GM12878 (cell line): Measurements from ENCODE around the gene SLC45A1. TPM values are rescaled to one million over a fixed set of nuclear protein-coding genes. Genes with fewer than 3 reads are reported as not detected.

Experiments
- ATAC-seq: fragments of 200-7000 bp; cut with Tn5 transposase; 3 replicates; pipeline ENCODE4 v1.9.1; 2020; ENCODE audit warnings: mild to moderate bottlenecking, moderate library complexity
- BruUV-seq: library from RNA; stranded (reverse); fragments of 400-500 nt; replicated peaks from 2 replicates; lab custom pipeline; 2021; lab: Mats Ljungman, UMichigan
- CTCF ChIA-PET: fragments of 300-600 bp; sonication (Branson Sonifier 250); formaldehyde crosslinking; extraction: SDS; loops from one replicate; lab custom pipeline; 2021; ENCODE audit warnings: inconsistent platforms; lab: Yijun Ruan, JAX
- POLR2A ChIA-PET: fragments of 350-600 bp; formaldehyde crosslinking; extraction: SDS; loops from one replicate; lab custom pipeline; 2021; ENCODE audit warnings: inconsistent platforms; lab: Charles Lee
- RAD21 ChIA-PET: fragments of 300-600 bp; sonication (Branson Sonifier 250); formaldehyde crosslinking; loops from one replicate; lab custom pipeline; 2023; ENCODE audit warnings: antibody characterized with exemption; ENCODE audit not compliant: unreplicated experiment; lab: Charles Lee
- SMC1A ChIA-PET: fragments of 300-600 bp; sonication (Branson Sonifier 250); formaldehyde crosslinking; loops from one replicate; lab custom pipeline; 2023; ENCODE audit not compliant: unreplicated experiment, uncharacterized antibody; lab: Charles Lee
- DNase-seq: peaks from one replicate; pipeline ENCODE4 v3.0.0-alpha.2; 2011; ENCODE audit warnings: low read depth, low spot score
- FAIRE-seq: peaks from 3 replicates; lab custom pipeline; 2011; peaks lifted over from hg19 to GRCh38; lab: Jason Lieb, UNC
- H2AFZ ChIP-seq: 2 replicates; pipeline ENCODE4 v1.6.0; 2011; ENCODE audit warnings: low read depth, low read length, control low read depth; ENCODE audit not compliant: control insufficient read depth
- H3K27ac ChIP-seq: 2 replicates; pipeline ENCODE4 v1.5.1; 2011; ENCODE audit warnings: control low read depth; ENCODE audit not compliant: control insufficient read depth, insufficient read depth
- H3K27me3 ChIP-seq, 2 experiments: replicated peaks in 1 of 2; 2 replicates each; pipeline versions ENCODE4 v1.6.0 to v1.6.1; 2011; ENCODE audit warnings: low read length in 1 of 2; ENCODE audit not compliant: control insufficient read depth in 2 of 2, insufficient read depth in 2 of 2
- H3K36me3 ChIP-seq, 2 experiments: 2 replicates each; pipeline ENCODE4 v1.5.1; 2011; ENCODE audit warnings: low read length in 1 of 2; ENCODE audit not compliant: control insufficient read depth in 2 of 2, insufficient read depth in 2 of 2
- H3K4me1 ChIP-seq: 2 replicates; pipeline ENCODE4 v1.6.1; 2011; ENCODE audit warnings: mild to moderate bottlenecking, low read length, moderate library complexity, mixed read lengths; ENCODE audit not compliant: control insufficient read depth, insufficient read depth
- H3K4me2 ChIP-seq: 2 replicates; pipeline ENCODE4 v1.6.0; 2011; ENCODE audit warnings: control low read depth; ENCODE audit not compliant: control insufficient read depth, insufficient read depth
- H3K4me3 ChIP-seq: fragments of 200-600 bp; sonication (generic); 2 replicates; pipeline ENCODE4 v1.5.1; 2016
- H3K79me2 ChIP-seq: 2 replicates; pipeline ENCODE4 v1.6.0; 2011; ENCODE audit warnings: low read length; ENCODE audit not compliant: control insufficient read depth, insufficient read depth
- H3K9ac ChIP-seq: 2 replicates; pipeline ENCODE4 v1.8.0; 2011; ENCODE audit warnings: low read length, control low read depth, mixed read lengths; ENCODE audit not compliant: control insufficient read depth, insufficient read depth
- H3K9me3 ChIP-seq: replicated peaks from 3 replicates; pipeline ENCODE4 v1.5.1; 2011; ENCODE audit warnings: mild to moderate bottlenecking, low read length; ENCODE audit not compliant: control insufficient read depth, insufficient read depth
- H4K20me1 ChIP-seq: 2 replicates; pipeline ENCODE4 v1.6.0; 2011; ENCODE audit not compliant: control insufficient read depth, insufficient read depth
- BHLHE40 ChIP-seq, 2 experiments: fragments of 450-650 bp in 1 of 2; IDR thresholded peaks; 2 replicates each; pipeline ENCODE4 v1.6.1; 2011 to 2017; ENCODE audit warnings: low read depth in 2 of 2, borderline replicate concordance in 1 of 2, improper control_type of control experiment in 1 of 2, low read length in 1 of 2, mild to moderate bottlenecking in 1 of 2
- CHD1 ChIP-seq: IDR thresholded peaks from 2 replicates; pipeline ENCODE4 v1.6.1; 2012; ENCODE audit warnings: low read depth, low read length, improper control_type of control experiment
- CREM ChIP-seq: IDR thresholded peaks from 2 replicates; pipeline ENCODE4 v1.6.1; 2014; ENCODE audit warnings: antibody characterized with exemption, low read depth
- EGR1 ChIP-seq, 2 experiments: IDR thresholded peaks; 1 replicate in 1 of 2; 2 replicates in 1 of 2; pipeline ENCODE4 v1.6.1; 2011 to 2012; ENCODE audit warnings: low read depth in 2 of 2, low read length in 2 of 2, borderline replicate concordance in 1 of 2, mild to moderate bottlenecking in 1 of 2, moderate library complexity in 1 of 2
- IRF3 ChIP-seq: fragments of 450-650 bp; IDR thresholded peaks from 2 replicates; pipeline ENCODE4 v1.6.1; 2014; ENCODE audit warnings: mild to moderate bottlenecking
- KDM1A ChIP-seq: fragments of 200-600 bp; sonication (generic); IDR thresholded peaks from 2 replicates; pipeline ENCODE4 v1.6.1; 2016; ENCODE audit warnings: borderline replicate concordance
- MAX ChIP-seq: IDR thresholded peaks from 2 replicates; pipeline ENCODE4 v1.6.1; 2012; ENCODE audit warnings: low read depth, low read length, improper control_type of control experiment
- NR2C1 ChIP-seq: fragments of 450-650 bp; IDR thresholded peaks from 2 replicates; pipeline ENCODE4 v1.6.1; 2017; ENCODE audit warnings: antibody characterized with exemption, mild to moderate bottlenecking, moderate library complexity
- POU2F2 ChIP-seq: IDR thresholded peaks from 3 replicates; pipeline ENCODE4 v1.6.1; 2011; ENCODE audit warnings: low read depth, mild to moderate bottlenecking, low read length, borderline replicate concordance
- RAD51 ChIP-seq: fragments of 450-650 bp; IDR thresholded peaks from 2 replicates; pipeline ENCODE4 v1.6.1; 2016; ENCODE audit warnings: moderate library complexity, mild to moderate bottlenecking, inconsistent platforms
- SMARCA5 ChIP-seq: fragments of 450-650 bp; IDR thresholded peaks from 2 replicates; pipeline ENCODE4 v1.6.1; 2017; ENCODE audit warnings: mild to moderate bottlenecking
- SMC3 ChIP-seq: IDR thresholded peaks from 2 replicates; pipeline ENCODE4 v1.6.1; 2011; ENCODE audit warnings: low read length, improper control_type of control experiment, borderline replicate concordance
- SPI1 ChIP-seq: IDR thresholded peaks from 2 replicates; pipeline ENCODE4 v1.6.1; 2011; ENCODE audit warnings: low read depth, mild to moderate bottlenecking, low read length, moderate library complexity, borderline replicate concordance; ENCODE audit not compliant: insufficient read depth
- SRF ChIP-seq, 2 experiments: IDR thresholded peaks; 2 replicates each; pipeline ENCODE4 v1.6.1; 2011; ENCODE audit warnings: low read depth in 2 of 2, low read length in 2 of 2, mild to moderate bottlenecking in 1 of 2, moderate library complexity in 1 of 2
- SUZ12 ChIP-seq: fragments of 200-600 bp; sonication (generic); IDR thresholded peaks from one replicate; pipeline ENCODE4 v1.6.1; 2018; ENCODE audit warnings: antibody characterized with exemption, mild to moderate bottlenecking; ENCODE audit not compliant: unreplicated experiment
- TARDBP ChIP-seq: IDR thresholded peaks from 2 replicates; pipeline ENCODE4 v1.6.1; 2016; ENCODE audit warnings: borderline replicate concordance
- ZNF24 ChIP-seq: fragments of 450-650 bp; IDR thresholded peaks from 2 replicates; pipeline ENCODE4 v1.6.1; 2017; ENCODE audit warnings: antibody characterized with exemption, mild to moderate bottlenecking
- WGBS: methylation state at CpG from one replicate; pipeline ENCODE4 v1.1.6; 2016; ENCODE audit warnings: low lambda C conversion rate; ENCODE audit not compliant: insufficient replicate concordance, insufficient coverage; ENCODE audit errors: missing lambda C conversion rate; 5-methylcytosine and 5-hydroxymethylcytosine counted together
- in situ Hi-C: fragments of 300-500 bp; cut with MboI; formaldehyde crosslinking; loops from 9 replicates; pipeline ENCODE4 v1.14.3; 2018; ENCODE audit warnings: mixed read lengths
- intact Hi-C: fragments of 100-400 bp; cut with micrococcal nuclease; formaldehyde crosslinking; loops from one replicate; pipeline ENCODE4 v1.14.2; 2022; ENCODE audit not compliant: unreplicated experiment
- polyA plus RNA-seq, 11 experiments: library from polyadenylated mRNA; depleted of rRNA in 4 of 11; unstranded in 6 of 11; stranded (reverse) in 5 of 11; fragments of >200 nt; fragmentation: Nextera tagmentation in 4 of 11; fragmentation: Illumina TruSeq in 1 of 11; extraction: Ambion mirVana in 4 of 11; extraction: Trizol in 1 of 11; gene quantifications; 1 replicate in 1 of 11; 2 replicates in 10 of 11; pipeline versions ENCODE4 v1.2.1 to v1.2.3, GENCODE V29; 2011 to 2016; ENCODE audit warnings: inconsistent platforms in 2 of 11, missing spikeins in 2 of 11, low read depth in 1 of 11
- total RNA-seq, 4 experiments: library from RNA; depleted of rRNA in 3 of 4; stranded (reverse); fragments of >200 nt in 3 of 4; fragmentation: Illumina TruSeq in 1 of 4; extraction: Trizol in 1 of 4; gene quantifications; 2 replicates each; pipeline versions ENCODE4 v1.2.1 to v1.2.3, GENCODE V29; 2013 to 2021

Gene SLC45A1
- total and polyA plus RNA-seq, 10 of the 15 experiments (the other 5 are each of a cell fraction or from before 2014, with no cell fraction given), result 0.07 to 0.23 (median 0.13) TPM; not detected in 6

GRCh38 chr1:8371372-8371991 lies 53.6 kb downstream of the SLC45A1 start:
- no peak overlapping the region for H3K4me2 ChIP-seq
- H2AFZ ChIP-seq, result no peak overlapping the region
- H3K9me3 ChIP-seq, result no peaks in the 10 kb centered on the region
- in situ Hi-C loops, result no loop called here
- ATAC-seq, result no peak
- TF ChIP-seq NR2C1, result no peak
- no peak for TF ChIP-seq RAD51
- TF ChIP-seq, all 136 proteins: peak for 0
- H3K27me3 ChIP-seq, result no peaks in the 10 kb centered on the region
- peaks cover 5% of the 10 kb centered on the region in 2 experiments for H3K36me3 ChIP-seq
- no peak for DNase-seq
- H4K20me1 ChIP-seq, result no peaks in the 10 kb centered on the region
- no peaks in the 10 kb centered on the region for H3K4me1 ChIP-seq
- H3K4me3 ChIP-seq, result no peak overlapping the region
- 89% methylated on average over 9 of the region's 9 CpGs for WGBS
- no peak overlapping the region for H3K27ac ChIP-seq
- ChIA-PET CTCF (no interaction called here), SMC1A (interaction anchor here (1.1 kb wide), 1 partner anchor 199 kb away, joined by 3 read pairs; no protein-coding TSS in a partner anchor), POLR2A (no interaction called here), RAD21 (no interaction called here)
- no TSS peak for BruUV-seq
- no peaks in the 10 kb centered on the region; the same call in 1 of the 2 replicates for H3K79me2 ChIP-seq
- no peak for FAIRE-seq
- no peak overlapping the region for H3K9ac ChIP-seq
- intact Hi-C loops, result no loop called here

GRCh38 chr1:8373125-8373524 lies 55.2 kb downstream of the SLC45A1 start:
- no peaks in the 10 kb centered on the region for H3K4me1 ChIP-seq
- ChIA-PET CTCF (interaction anchor here (0.6 to 2.0 kb wide), 3 partner anchors 152 to 476 kb away, joined by 4 to 5 read pairs (median 5); no protein-coding TSS in a partner anchor), RAD21 (no interaction called here), SMC1A (interaction anchor here (0.9 kb wide), 1 partner anchor 11 kb away, joined by 3 read pairs; no protein-coding TSS in a partner anchor), POLR2A (no interaction called here)
- BruUV-seq, result no TSS peak
- ATAC-seq, result no peak
- FAIRE-seq, result no peak
- in situ Hi-C loops, result no loop called here
- H3K36me3 ChIP-seq, result peaks cover 4 to 5% of the 10 kb centered on the region in 2 experiments
- 79% methylated on average over 3 of the region's 3 CpGs for whole genome bisulfite sequencing
- no peaks in the 10 kb centered on the region for H3K9me3 ChIP-seq
- intact Hi-C loops, result no loop called here
- no peak for DNase-seq
- H3K9ac ChIP-seq, result no peak overlapping the region
- H3K4me2 ChIP-seq, result no peak overlapping the region
- no peak overlapping the region for H3K4me3 ChIP-seq
- H3K27ac ChIP-seq, result no peak overlapping the region
- no peaks in the 10 kb centered on the region; the same call in 1 of the 2 replicates for H3K79me2 ChIP-seq
- no peaks in the 10 kb centered on the region for H4K20me1 ChIP-seq
- H3K27me3 ChIP-seq, result no peaks in the 10 kb centered on the region
- no peak overlapping the region for H2AFZ ChIP-seq
- TF ChIP-seq SRF (IDR thresholded peaks at IDR 0.05; ENCODE audit: low read depth in 2 of 2, low read length in 2 of 2), result no peak
- TF ChIP-seq MAX, result no peak
- TF ChIP-seq TARDBP, result no peak
- TF ChIP-seq SMARCA5, result no peak
- TF ChIP-seq KDM1A, result no peak
- no peak for TF ChIP-seq SUZ12
- TF ChIP-seq SMC3, result no peak
- no peak for TF ChIP-seq SPI1
- TF ChIP-seq CREM, result no peak
- no peak for TF ChIP-seq EGR1 (IDR thresholded peaks at IDR 0.05; ENCODE audit: borderline replicate concordance in 1 of 2, low read depth in 2 of 2, low read length in 2 of 2)
- no peak for TF ChIP-seq POU2F2
- no peak for TF ChIP-seq BHLHE40 (IDR thresholded peaks at IDR 0.05; ENCODE audit: borderline replicate concordance in 1 of 2, low read depth in 2 of 2, low read length in 1 of 2)
- no peak for TF ChIP-seq IRF3
- no peak for TF ChIP-seq CHD1
- no peak for TF ChIP-seq ZNF24
